GM13976 (cell line): Measurements from ENCODE around the gene WLS.
"Not testable (repeated sequence)": the region's sequence is repeated elsewhere in the genome, so short reads cannot be mapped to it uniquely, and the experiment has no call there.

Experiments
- DNase-seq: peaks from one replicate; pipeline ENCODE4 v3.0.0; 2012; ENCODE audit warnings: low spot score
- in situ Hi-C: fragments of 300-500 bp; cut with MboI; formaldehyde crosslinking; loops from one replicate; pipeline ENCODE4 v1.12.0; 2022; ENCODE audit warnings: low sequenced_read_pairs, mixed read lengths, inconsistent platforms; ENCODE audit not compliant: unreplicated experiment
- TF ChIP-seq, protein P1 (sequence below): IDR thresholded peaks from 2 replicates; pipeline ENCODE4 v1.5.1; 2012; ENCODE audit warnings: borderline replicate concordance, mild to moderate bottlenecking; ENCODE audit not compliant: insufficient read depth; ENCODE audit errors: extremely low read depth, missing control alignments, control extremely low read depth

The WLS gene

GRCh38 chr1:68173283-68173935 is 58.9 kb downstream of the WLS start:
- no peak for DNase-seq
- TF ChIP-seq, protein P1, sequence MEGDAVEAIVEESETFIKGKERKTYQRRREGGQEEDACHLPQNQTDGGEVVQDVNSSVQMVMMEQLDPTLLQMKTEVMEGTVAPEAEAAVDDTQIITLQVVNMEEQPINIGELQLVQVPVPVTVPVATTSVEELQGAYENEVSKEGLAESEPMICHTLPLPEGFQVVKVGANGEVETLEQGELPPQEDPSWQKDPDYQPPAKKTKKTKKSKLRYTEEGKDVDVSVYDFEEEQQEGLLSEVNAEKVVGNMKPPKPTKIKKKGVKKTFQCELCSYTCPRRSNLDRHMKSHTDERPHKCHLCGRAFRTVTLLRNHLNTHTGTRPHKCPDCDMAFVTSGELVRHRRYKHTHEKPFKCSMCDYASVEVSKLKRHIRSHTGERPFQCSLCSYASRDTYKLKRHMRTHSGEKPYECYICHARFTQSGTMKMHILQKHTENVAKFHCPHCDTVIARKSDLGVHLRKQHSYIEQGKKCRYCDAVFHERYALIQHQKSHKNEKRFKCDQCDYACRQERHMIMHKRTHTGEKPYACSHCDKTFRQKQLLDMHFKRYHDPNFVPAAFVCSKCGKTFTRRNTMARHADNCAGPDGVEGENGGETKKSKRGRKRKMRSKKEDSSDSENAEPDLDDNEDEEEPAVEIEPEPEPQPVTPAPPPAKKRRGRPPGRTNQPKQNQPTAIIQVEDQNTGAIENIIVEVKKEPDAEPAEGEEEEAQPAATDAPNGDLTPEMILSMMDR = no peak
- in situ Hi-C loops = no loop called here

DNA sequence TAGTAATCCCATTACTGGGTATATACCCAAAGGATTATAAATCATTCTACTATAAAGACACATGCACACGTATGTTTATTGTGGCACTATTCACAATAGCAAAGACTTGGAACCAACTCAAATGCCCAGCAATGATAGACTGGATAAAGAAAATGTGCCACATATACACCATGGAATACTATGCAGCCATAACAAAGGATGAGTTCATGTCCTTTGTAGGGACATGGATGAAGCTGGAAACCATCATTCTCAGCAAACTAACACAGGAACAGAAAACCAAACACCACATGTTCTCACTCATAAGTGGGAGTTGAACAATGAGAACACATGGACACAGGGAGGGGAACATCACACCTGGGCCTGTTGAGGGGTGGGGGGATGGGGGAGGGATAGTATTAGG is 60.5 kb downstream of the WLS start:
- in situ Hi-C loops, DNase-seq: not testable (repeated sequence)

DNA sequence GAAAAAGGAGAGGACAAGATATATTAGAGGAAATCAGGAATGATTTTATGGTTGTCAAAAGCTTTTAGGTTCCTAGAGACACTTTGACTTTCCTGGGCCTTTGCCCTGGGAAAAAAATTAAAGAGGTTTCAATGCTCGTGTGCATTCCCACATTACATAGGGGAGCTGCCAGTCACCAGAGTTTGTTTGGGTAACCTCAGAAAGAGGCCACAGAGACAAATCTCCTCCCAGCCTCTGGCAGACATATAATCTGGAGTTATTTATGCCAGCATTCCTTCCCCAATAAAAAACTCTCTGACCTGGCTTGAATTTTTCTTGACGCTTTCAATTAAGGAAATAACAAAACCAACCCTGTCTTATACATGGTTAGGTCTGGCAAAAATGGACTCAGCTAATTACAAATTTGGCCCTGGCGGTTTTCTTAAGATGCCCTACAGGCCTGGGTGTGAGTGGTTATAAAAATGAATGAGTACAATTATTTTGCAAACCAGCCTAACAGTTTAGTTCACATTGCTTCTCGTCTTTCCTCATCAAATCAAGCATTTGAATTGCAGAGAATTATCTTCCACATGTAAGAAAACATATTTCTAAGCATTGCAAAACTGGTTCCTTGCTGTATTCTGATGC is 63.7 kb downstream of the WLS start:
- in situ Hi-C loops = no loop called here
- TF ChIP-seq, protein P1 = no peak
- DNase-seq = no peak

GRCh38 chr1:68167211-68167610 is 65.1 kb downstream of the WLS start:
- TF ChIP-seq, protein P1 = no peak
- in situ Hi-C loops = no loop called here
- no peak for DNase-seq

GRCh38 chr1:68166348-68166747 is 66.0 kb downstream of the WLS start:
- in situ Hi-C loops = no loop called here
- DNase-seq = no peak
- TF ChIP-seq, protein P1 = no peak

DNA sequence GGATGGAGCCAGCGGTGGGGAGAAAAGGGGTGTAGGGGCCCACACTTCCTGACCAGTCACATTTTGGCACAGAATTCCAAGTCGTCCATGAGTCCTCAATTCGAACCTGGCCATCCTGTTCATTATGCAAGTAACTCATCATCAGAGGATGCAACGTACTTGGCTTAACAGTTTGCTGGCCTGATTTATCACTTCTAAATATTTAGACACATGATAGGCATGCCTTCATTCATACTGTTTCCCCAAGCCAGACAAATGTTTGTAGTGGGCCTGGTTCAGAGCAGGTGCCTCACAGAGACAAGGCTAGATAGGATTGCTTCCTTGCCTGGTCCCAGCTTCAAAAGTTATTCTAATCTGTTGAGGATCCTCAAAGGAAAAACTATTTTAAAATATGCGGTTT is 66.7 kb downstream of the WLS start:
- in situ Hi-C loops = no loop called here
- TF ChIP-seq, protein P1 = no peak
- DNase-seq = no peak

GRCh38 chr1:68164918-68165317 is 67.4 kb downstream of the WLS start:
- in situ Hi-C loops = no loop called here
- TF ChIP-seq, protein P1 = no peak
- DNase-seq = no peak
